ENCODE measurements around the gene KCNC1.

The KCNC1 gene

GRCh38 chr11:17798716-17799115 is 64.1 kb downstream of the KCNC1 start:
- no peak for ATAC-seq

GRCh38 chr11:17799147-17799546 is 64.6 kb downstream of the KCNC1 start:
- TF ChIP-seq GLIS3 (CRISPR knock-in tag; IDR thresholded peaks at IDR 0.05) (no peak), OSR1 (CRISPR knock-in tag; IDR thresholded peaks at IDR 0.05) (no peak), PPARA (CRISPR knock-in tag; IDR thresholded peaks at IDR 0.05; ENCODE audit: borderline replicate concordance) (no peak), TCF4 (CRISPR knock-in tag; IDR thresholded peaks at IDR 0.05; ENCODE audit: borderline replicate concordance) (no peak), BACH2 (CRISPR knock-in tag; IDR thresholded peaks at IDR 0.05; ENCODE audit: borderline replicate concordance) (no peak), ZNF565 (CRISPR knock-in tag; conservative IDR thresholded peaks at IDR 0.05; ENCODE audit: low read depth) (no peak), ISL1 (CRISPR knock-in tag; IDR thresholded peaks at IDR 0.05) (no peak), POU6F1 (CRISPR knock-in tag; IDR thresholded peaks at IDR 0.05; ENCODE audit: borderline replicate concordance, low read depth) (no peak), ZNF70 (CRISPR knock-in tag; IDR thresholded peaks at IDR 0.05) (no peak), SNAI2 (CRISPR knock-in tag; IDR thresholded peaks at IDR 0.05) (no peak), ZFP30 (CRISPR knock-in tag; IDR thresholded peaks at IDR 0.05) (no peak), ESRRG (CRISPR knock-in tag; IDR thresholded peaks at IDR 0.05) (no peak), CSDC2 (CRISPR knock-in tag; IDR thresholded peaks at IDR 0.05) (no peak)
- TF ChIP-seq, protein P1, sequence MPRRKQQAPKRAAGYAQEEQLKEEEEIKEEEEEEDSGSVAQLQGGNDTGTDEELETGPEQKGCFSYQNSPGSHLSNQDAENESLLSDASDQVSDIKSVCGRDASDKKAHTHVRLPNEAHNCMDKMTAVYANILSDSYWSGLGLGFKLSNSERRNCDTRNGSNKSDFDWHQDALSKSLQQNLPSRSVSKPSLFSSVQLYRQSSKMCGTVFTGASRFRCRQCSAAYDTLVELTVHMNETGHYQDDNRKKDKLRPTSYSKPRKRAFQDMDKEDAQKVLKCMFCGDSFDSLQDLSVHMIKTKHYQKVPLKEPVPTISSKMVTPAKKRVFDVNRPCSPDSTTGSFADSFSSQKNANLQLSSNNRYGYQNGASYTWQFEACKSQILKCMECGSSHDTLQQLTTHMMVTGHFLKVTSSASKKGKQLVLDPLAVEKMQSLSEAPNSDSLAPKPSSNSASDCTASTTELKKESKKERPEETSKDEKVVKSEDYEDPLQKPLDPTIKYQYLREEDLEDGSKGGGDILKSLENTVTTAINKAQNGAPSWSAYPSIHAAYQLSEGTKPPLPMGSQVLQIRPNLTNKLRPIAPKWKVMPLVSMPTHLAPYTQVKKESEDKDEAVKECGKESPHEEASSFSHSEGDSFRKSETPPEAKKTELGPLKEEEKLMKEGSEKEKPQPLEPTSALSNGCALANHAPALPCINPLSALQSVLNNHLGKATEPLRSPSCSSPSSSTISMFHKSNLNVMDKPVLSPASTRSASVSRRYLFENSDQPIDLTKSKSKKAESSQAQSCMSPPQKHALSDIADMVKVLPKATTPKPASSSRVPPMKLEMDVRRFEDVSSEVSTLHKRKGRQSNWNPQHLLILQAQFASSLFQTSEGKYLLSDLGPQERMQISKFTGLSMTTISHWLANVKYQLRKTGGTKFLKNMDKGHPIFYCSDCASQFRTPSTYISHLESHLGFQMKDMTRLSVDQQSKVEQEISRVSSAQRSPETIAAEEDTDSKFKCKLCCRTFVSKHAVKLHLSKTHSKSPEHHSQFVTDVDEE (CRISPR knock-in tag; IDR thresholded peaks at IDR 0.05), result no peak
- TF ChIP-seq, protein P2, sequence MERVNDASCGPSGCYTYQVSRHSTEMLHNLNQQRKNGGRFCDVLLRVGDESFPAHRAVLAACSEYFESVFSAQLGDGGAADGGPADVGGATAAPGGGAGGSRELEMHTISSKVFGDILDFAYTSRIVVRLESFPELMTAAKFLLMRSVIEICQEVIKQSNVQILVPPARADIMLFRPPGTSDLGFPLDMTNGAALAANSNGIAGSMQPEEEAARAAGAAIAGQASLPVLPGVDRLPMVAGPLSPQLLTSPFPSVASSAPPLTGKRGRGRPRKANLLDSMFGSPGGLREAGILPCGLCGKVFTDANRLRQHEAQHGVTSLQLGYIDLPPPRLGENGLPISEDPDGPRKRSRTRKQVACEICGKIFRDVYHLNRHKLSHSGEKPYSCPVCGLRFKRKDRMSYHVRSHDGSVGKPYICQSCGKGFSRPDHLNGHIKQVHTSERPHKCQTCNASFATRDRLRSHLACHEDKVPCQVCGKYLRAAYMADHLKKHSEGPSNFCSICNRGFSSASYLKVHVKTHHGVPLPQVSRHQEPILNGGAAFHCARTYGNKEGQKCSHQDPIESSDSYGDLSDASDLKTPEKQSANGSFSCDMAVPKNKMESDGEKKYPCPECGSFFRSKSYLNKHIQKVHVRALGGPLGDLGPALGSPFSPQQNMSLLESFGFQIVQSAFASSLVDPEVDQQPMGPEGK (CRISPR knock-in tag; IDR thresholded peaks at IDR 0.05; ENCODE audit: borderline replicate concordance), result no peak
- no peak for ATAC-seq

More at GRCh38 chr11:17798716-17799115, 64.1 kb downstream of the KCNC1 start:
- TF ChIP-seq ZNF70 (CRISPR knock-in tag; IDR thresholded peaks at IDR 0.05) (no peak), GLIS3 (CRISPR knock-in tag; IDR thresholded peaks at IDR 0.05) (no peak), TOX (CRISPR knock-in tag; IDR thresholded peaks at IDR 0.05; ENCODE audit: borderline replicate concordance) (no peak), ZFP3 (CRISPR knock-in tag; IDR thresholded peaks at IDR 0.05) (no peak), ARNTL (CRISPR knock-in tag; IDR thresholded peaks at IDR 0.05; ENCODE audit: borderline replicate concordance, low read depth) (no peak), SNAI2 (CRISPR knock-in tag; IDR thresholded peaks at IDR 0.05) (no peak), RARB (CRISPR knock-in tag; IDR thresholded peaks at IDR 0.05) (no peak), OSR1 (CRISPR knock-in tag; IDR thresholded peaks at IDR 0.05) (no peak), CSDC2 (CRISPR knock-in tag; IDR thresholded peaks at IDR 0.05) (no peak), BACH2 (CRISPR knock-in tag; IDR thresholded peaks at IDR 0.05; ENCODE audit: borderline replicate concordance) (no peak), ISL1 (CRISPR knock-in tag; IDR thresholded peaks at IDR 0.05) (no peak), POU6F1 (CRISPR knock-in tag; IDR thresholded peaks at IDR 0.05; ENCODE audit: borderline replicate concordance, low read depth) (no peak), TCF4 (CRISPR knock-in tag; IDR thresholded peaks at IDR 0.05; ENCODE audit: borderline replicate concordance) (no peak), ZFP30 (CRISPR knock-in tag; IDR thresholded peaks at IDR 0.05) (no peak), ZNF565 (CRISPR knock-in tag; conservative IDR thresholded peaks at IDR 0.05; ENCODE audit: low read depth) (no peak), ESRRG (CRISPR knock-in tag; IDR thresholded peaks at IDR 0.05) (no peak)
- TF ChIP-seq, protein P3, sequence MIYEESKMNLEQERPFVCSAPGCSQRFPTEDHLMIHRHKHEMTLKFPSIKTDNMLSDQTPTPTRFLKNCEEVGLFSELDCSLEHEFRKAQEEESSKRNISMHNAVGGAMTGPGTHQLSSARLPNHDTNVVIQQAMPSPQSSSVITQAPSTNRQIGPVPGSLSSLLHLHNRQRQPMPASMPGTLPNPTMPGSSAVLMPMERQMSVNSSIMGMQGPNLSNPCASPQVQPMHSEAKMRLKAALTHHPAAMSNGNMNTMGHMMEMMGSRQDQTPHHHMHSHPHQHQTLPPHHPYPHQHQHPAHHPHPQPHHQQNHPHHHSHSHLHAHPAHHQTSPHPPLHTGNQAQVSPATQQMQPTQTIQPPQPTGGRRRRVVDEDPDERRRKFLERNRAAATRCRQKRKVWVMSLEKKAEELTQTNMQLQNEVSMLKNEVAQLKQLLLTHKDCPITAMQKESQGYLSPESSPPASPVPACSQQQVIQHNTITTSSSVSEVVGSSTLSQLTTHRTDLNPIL (CRISPR knock-in tag; IDR thresholded peaks at IDR 0.05; ENCODE audit: low read depth), result no peak
- TF ChIP-seq, protein P4, sequence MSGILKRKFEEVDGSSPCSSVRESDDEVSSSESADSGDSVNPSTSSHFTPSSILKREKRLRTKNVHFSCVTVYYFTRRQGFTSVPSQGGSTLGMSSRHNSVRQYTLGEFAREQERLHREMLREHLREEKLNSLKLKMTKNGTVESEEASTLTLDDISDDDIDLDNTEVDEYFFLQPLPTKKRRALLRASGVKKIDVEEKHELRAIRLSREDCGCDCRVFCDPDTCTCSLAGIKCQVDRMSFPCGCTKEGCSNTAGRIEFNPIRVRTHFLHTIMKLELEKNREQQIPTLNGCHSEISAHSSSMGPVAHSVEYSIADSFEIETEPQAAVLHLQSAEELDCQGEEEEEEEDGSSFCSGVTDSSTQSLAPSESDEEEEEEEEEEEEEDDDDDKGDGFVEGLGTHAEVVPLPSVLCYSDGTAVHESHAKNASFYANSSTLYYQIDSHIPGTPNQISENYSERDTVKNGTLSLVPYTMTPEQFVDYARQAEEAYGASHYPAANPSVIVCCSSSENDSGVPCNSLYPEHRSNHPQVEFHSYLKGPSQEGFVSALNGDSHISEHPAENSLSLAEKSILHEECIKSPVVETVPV (CRISPR knock-in tag; IDR thresholded peaks at IDR 0.05), result no peak
